Activated CD4-positive, alpha-beta T cell treated with anti-CD3 and anti-CD28 coated beads for 36 hours (primary cell): ENCODE data around the gene GLG1. TPM values are rescaled to one million over a fixed set of nuclear protein-coding genes. Genes with fewer than 3 reads are reported as not detected.

Source experiments
- ATAC-seq: fragments of 200-7000 bp; cut with Tn5 transposase; one replicate; pipeline ENCODE4 v1.10.0; 2021; ENCODE audit warnings: mild to moderate bottlenecking, moderate library complexity
- CTCF ChIA-PET: fragments of 350-600 bp; sonication (Branson Sonifier 250); formaldehyde crosslinking; loops from one replicate; lab custom pipeline; 2021; ENCODE audit warnings: antibody characterized with exemption; lab: Charles Lee
- POLR2A ChIA-PET: fragments of 350-600 bp; sonication (Branson Sonifier 250); formaldehyde crosslinking; loops from one replicate; lab custom pipeline; 2021; ENCODE audit warnings: antibody characterized with exemption, inconsistent platforms; lab: Charles Lee
- DNase-seq: peaks from one replicate; pipeline ENCODE4 v3.0.0-alpha.2; 2020
- H3K27ac Mint-ChIP-seq: one replicate; pipeline ENCODE4 v1.8.0; 2021; ENCODE audit warnings: mixed read lengths
- H3K27me3 Mint-ChIP-seq: one replicate; pipeline ENCODE4 v1.8.0; 2021; ENCODE audit warnings: mixed read lengths
- H3K36me3 Mint-ChIP-seq: one replicate; pipeline ENCODE4 v1.8.0; 2021; ENCODE audit warnings: low read depth, mixed read lengths
- H3K4me1 Mint-ChIP-seq: one replicate; pipeline ENCODE4 v1.8.0; 2021; ENCODE audit warnings: mixed read lengths
- H3K4me3 Mint-ChIP-seq: one replicate; pipeline ENCODE4 v1.8.0; 2021; ENCODE audit warnings: mild to moderate bottlenecking, moderate library complexity, mixed read lengths
- H3K9me3 Mint-ChIP-seq: one replicate; pipeline ENCODE4 v1.8.0; 2021; ENCODE audit warnings: low read depth, mixed read lengths
- intact Hi-C, 2 experiments: fragments of 100-400 bp; cut with DNase I in 1 of 2; cut with micrococcal nuclease in 1 of 2; formaldehyde crosslinking; loops; one replicate each; pipeline versions ENCODE4 v1.14.2 to v1.15.1; 2022 to 2024; cut with DNase I, micrococcal nuclease
- total RNA-seq, 2 experiments: library from RNA; stranded (reverse); gene quantifications; one replicate each; pipeline ENCODE4 v1.2.3, GENCODE V29; 2021

The GLG1 gene
- total RNA-seq, 2 experiments from 2014 or later: 66.3 to 68.3 TPM

DNA sequence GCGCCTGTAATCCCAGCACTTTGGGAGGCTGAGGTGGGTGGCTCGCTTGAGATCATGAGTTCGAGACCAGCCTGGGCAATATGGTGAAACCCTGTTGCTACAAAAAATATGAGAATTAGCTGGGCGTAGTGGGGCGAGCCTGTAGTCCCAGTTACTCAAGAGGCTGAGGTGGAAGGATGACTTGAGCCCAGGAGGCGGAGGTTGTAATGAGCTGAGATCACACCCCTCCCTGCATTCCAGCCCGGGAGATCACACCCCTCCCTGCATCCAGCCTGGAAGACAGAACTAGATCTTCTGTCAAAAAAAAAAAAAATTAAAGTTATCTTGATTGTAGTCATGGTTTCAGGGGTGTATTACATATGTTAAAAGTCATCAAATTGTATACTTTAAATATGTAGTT is 26.8 kb upstream of the GLG1 start:
- no peak overlapping the region for H3K4me3 Mint-ChIP-seq
- ATAC-seq (no peak), DNase-seq (no peak)
- no peaks in the 10 kb centered on the region for H3K9me3 Mint-ChIP-seq
- intact Hi-C loops: no loop called here
- peaks cover 10% of the 10 kb centered on the region for H3K4me1 Mint-ChIP-seq
- POLR2A ChIA-PET: interaction anchor here (0.6 kb wide), 1 partner anchor 385 kb away, joined by 5 read pairs; no protein-coding TSS in a partner anchor
- H3K36me3 Mint-ChIP-seq: peaks cover 48% of the 10 kb centered on the region
- no peak overlapping the region for H3K27ac Mint-ChIP-seq
- no peaks in the 10 kb centered on the region for H3K27me3 Mint-ChIP-seq
- CTCF ChIA-PET: interaction anchor here (0.7 to 0.9 kb wide), 3 partner anchors 11 to 30 kb away, joined by 3 read pairs; no protein-coding TSS in a partner anchor

- DNase-seq: no peak
- Mint-ChIP-seq H3K4me3 (peak overlapping the region; percentile 7), H3K9me3 (no peaks in the 10 kb centered on the region), H3K27ac (peak overlapping the region; percentile 90), H3K27me3 (no peaks in the 10 kb centered on the region), H3K4me1 (peaks cover 46% of the 10 kb centered on the region), H3K36me3 (peaks cover 80% of the 10 kb centered on the region)
- ATAC-seq: peak; percentile 17
- CTCF ChIA-PET: interaction anchor here (0.6 to 2.0 kb wide), 3 partner anchors 10 to 235 kb away, joined by 3 to 8 read pairs (median 3); no protein-coding TSS in a partner anchor
- intact Hi-C loops: loop anchor here (2.0 to 10.0 kb wide), 2 partner anchors 161 to 163 kb away; no protein-coding TSS in a partner anchor
- POLR2A ChIA-PET: interaction anchor here (0.6 to 1.6 kb wide), 6 partner anchors 11 to 71 kb away, joined by 3 to 7 read pairs (median 4); partner anchors contain the start of genes GLG1 and RFWD3
These were observed 20.7 kb upstream of the GLG1 start for GRCh38 chr16:74627506-74628220.

DNA sequence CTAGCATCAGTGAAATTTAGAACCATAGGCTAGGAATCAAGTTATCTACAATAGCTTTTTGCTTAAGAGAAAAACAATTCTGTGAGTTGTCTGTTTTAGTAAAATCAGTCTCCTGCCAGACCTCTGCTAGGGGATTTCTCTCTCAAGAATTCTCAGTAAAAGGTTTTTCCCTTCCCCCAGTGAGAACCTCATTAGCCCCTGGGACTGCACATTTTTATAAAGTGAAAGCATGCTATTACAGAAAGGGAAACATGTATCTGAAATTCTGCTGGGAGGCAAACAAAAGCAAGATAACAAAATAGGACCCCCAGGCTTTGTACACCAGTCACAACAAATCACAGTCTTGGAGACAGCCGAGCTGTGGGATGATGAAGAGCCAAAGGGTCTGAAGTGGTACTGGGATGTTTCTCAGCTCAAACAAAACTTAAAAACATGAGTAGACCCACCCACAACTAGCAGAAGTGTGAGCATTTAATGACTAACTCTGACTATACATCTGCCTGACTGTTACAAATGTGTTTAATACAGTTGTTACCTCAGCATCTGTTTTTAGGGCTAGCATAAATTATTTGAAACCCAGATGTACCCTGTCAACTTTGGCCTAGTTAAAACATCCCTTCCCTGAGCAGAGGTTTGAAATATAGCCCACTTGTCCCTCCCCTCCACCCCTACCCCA is 20.0 kb upstream of the GLG1 start:
- Mint-ChIP-seq H3K4me1 (peaks cover 46% of the 10 kb centered on the region), H3K27ac (peak overlapping the region; percentile 90), H3K36me3 (peaks cover 81% of the 10 kb centered on the region), H3K4me3 (peak overlapping the region; percentile 33), H3K9me3 (no peaks in the 10 kb centered on the region), H3K27me3 (no peaks in the 10 kb centered on the region)
- ChIA-PET CTCF (interaction anchor here (0.6 to 2.0 kb wide), 4 partner anchors 11 to 236 kb away, joined by 3 to 8 read pairs (median 4); no protein-coding TSS in a partner anchor), POLR2A (interaction anchor here (0.5 to 1.5 kb wide), 6 partner anchors 11 to 40 kb away, joined by 3 to 6 read pairs (median 3); partner anchors contain the start of genes GLG1 and RFWD3)
- intact Hi-C loops: loop anchor here (2.0 to 10.0 kb wide), 2 partner anchors 160 to 162 kb away; no protein-coding TSS in a partner anchor
- peak; percentile 93 for ATAC-seq
- DNase-seq: peak; percentile 26

DNA sequence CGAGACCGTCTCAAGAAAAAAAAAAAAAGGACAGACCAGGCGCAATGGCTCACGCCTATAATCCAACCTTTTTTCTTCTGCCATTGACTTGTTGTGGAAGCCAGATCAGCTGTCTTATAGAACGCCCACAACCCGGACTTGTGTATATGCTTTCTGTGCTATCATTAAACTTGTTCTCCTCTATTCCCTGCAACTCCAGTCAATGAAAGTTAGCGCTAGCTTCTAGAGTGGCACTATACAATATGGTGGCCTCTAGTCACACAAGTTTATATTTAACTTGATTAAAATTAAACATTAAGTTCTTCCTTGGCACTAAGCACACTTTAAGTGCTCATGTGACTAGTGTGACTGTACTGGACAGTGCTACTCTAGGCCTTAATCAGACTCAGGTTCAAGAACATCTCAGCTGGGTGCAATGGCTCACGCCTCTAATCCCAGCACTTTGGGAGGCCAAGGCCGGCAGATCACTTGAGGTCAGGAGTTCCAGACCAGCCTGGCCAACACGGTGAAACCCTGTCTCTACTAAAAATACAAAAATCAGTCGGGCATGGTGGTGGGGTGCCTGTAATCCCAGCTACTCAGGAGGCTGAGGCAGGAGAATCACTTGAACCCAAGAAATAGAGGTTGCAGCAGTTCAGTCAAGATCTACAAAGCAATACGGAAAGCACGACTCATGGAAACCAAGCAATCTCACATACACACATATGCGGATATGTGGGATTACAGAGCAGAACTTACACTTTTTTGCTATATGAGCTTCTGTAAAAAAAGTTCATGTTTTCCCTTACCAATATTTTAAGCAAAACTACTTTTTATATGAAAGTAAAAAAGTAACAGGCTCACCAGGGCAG is 18.8 kb upstream of the GLG1 start:
- ATAC-seq (peak; percentile 27), DNase-seq (peak; percentile 67)
- ChIA-PET POLR2A (interaction anchor here (0.6 to 1.4 kb wide), 6 partner anchors 15 to 72 kb away, joined by 3 to 6 read pairs (median 3); partner anchors contain the start of gene RFWD3), CTCF (interaction anchor here (0.6 to 0.8 kb wide), 2 partner anchors 26 to 28 kb away, joined by 3 read pairs; no protein-coding TSS in a partner anchor)
- H3K27ac Mint-ChIP-seq: peak overlapping the region; percentile 90
- intact Hi-C loops: loop anchor here (2.0 to 10.0 kb wide), 2 partner anchors 159 to 161 kb away; no protein-coding TSS in a partner anchor
- no peaks in the 10 kb centered on the region for H3K9me3 Mint-ChIP-seq
- H3K36me3 Mint-ChIP-seq: peaks cover 84% of the 10 kb centered on the region
- H3K27me3 Mint-ChIP-seq: no peaks in the 10 kb centered on the region
- peak overlapping the region; percentile 33 for H3K4me3 Mint-ChIP-seq
- H3K4me1 Mint-ChIP-seq: peaks cover 46% of the 10 kb centered on the region

GRCh38 chr16:74623839-74624235 is 16.9 kb upstream of the GLG1 start:
- Mint-ChIP-seq H3K27ac (no peak overlapping the region), H3K27me3 (no peaks in the 10 kb centered on the region), H3K4me3 (no peak overlapping the region), H3K9me3 (no peaks in the 10 kb centered on the region), H3K4me1 (peaks cover 38% of the 10 kb centered on the region), H3K36me3 (peaks cover 74% of the 10 kb centered on the region)
- ATAC-seq (no peak), DNase-seq (no peak)
- intact Hi-C loops: loop anchor here in 1 of 2 experiments (10.0 kb wide), 1 partner anchor 159 kb away; no protein-coding TSS in a partner anchor
- ChIA-PET POLR2A (no interaction called here), CTCF (no interaction called here)

DNA sequence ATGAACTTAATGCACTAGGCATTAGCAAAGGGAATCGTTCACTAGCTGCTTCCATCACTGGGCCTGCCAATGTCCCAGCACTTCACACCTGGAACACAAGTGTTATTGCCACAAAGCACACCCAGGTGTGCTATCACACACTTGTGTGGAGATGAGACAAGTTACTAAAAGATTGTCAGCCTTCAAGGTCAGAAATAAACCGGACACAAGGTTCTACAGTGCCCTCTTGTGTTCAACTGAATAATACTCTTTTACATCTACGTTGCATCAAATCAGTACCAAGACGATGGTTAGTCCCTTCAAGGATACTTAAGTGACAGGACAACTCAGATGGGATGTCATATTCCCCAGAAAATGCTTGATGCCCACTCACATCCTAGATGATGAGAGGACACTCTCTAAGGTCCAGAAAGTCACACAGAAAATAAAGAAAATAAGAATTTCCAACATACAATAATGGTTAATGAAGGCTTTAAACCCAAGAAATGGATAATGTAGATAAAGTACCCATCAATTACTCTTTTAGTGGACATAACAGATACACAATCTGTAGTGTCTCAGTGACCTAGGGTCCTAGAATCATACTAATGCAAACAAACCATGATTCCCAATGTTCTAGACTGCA is 16.4 kb upstream of the GLG1 start:
- peaks cover 69% of the 10 kb centered on the region for H3K36me3 Mint-ChIP-seq
- ATAC-seq: no peak
- ChIA-PET POLR2A (no interaction called here), CTCF (interaction anchor here (0.6 to 1.5 kb wide), 9 partner anchors 9 to 147 kb away, joined by 3 to 7 read pairs (median 4); partner anchors contain the start of genes GLG1 and RFWD3)
- no peak overlapping the region for H3K4me3 Mint-ChIP-seq
- H3K4me1 Mint-ChIP-seq: peaks cover 33% of the 10 kb centered on the region
- H3K9me3 Mint-ChIP-seq: no peaks in the 10 kb centered on the region
- intact Hi-C loops: loop anchor here in 1 of 2 experiments (10.0 kb wide), 1 partner anchor 159 kb away; no protein-coding TSS in a partner anchor
- no peak for DNase-seq
- H3K27ac Mint-ChIP-seq: no peak overlapping the region
- H3K27me3 Mint-ChIP-seq: no peaks in the 10 kb centered on the region

DNA sequence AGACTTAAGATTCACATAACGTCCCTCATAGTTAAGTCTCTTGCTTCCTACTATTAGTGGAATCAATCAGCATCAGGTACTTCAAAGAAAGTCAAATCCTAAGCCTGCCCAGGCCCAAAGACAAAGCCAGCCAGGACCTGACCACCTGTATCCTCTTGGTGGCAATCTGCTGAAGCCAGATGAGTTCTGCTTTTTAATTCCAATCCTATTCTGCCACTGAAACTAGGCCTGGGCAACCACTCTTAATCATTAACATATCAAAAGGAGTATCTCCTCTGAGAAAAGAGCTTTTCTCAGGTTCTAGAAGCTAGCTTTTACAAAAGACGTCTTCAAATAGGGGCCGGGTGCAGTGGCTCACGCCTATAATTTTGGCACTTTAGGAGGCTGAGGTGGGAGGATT is 15.1 kb upstream of the GLG1 start:
- Mint-ChIP-seq H3K36me3 (peaks cover 66% of the 10 kb centered on the region), H3K9me3 (no peaks in the 10 kb centered on the region), H3K4me3 (no peak overlapping the region), H3K4me1 (peaks cover 32% of the 10 kb centered on the region), H3K27ac (no peak overlapping the region), H3K27me3 (no peaks in the 10 kb centered on the region)
- ChIA-PET CTCF (interaction anchor here (1.0 to 1.5 kb wide), 7 partner anchors 10 to 146 kb away, joined by 3 to 7 read pairs (median 5); partner anchors contain the start of gene RFWD3), POLR2A (no interaction called here)
- intact Hi-C loops: loop anchor here in 1 of 2 experiments (10.0 kb wide), 1 partner anchor 157 kb away; no protein-coding TSS in a partner anchor
- DNase-seq (no peak), ATAC-seq (no peak)

- Mint-ChIP-seq H3K27me3 (no peaks in the 10 kb centered on the region), H3K4me3 (no peak overlapping the region), H3K36me3 (peaks cover 32% of the 10 kb centered on the region), H3K27ac (peak overlapping the region; percentile 29), H3K9me3 (no peaks in the 10 kb centered on the region), H3K4me1 (peaks cover 13% of the 10 kb centered on the region)
- ChIA-PET CTCF (interaction anchor here (0.6 to 1.7 kb wide), 2 partner anchors 9 to 12 kb away, joined by 3 to 6 read pairs; no protein-coding TSS in a partner anchor), POLR2A (interaction anchor here (0.5 kb wide), 1 partner anchor 324 kb away, joined by 3 read pairs; no protein-coding TSS in a partner anchor)
- intact Hi-C loops: no loop called here
- ATAC-seq (peak; percentile 42), DNase-seq (no peak)
These were observed 10.4 kb upstream of the GLG1 start for GRCh38 chr16:74617206-74617788.

DNA sequence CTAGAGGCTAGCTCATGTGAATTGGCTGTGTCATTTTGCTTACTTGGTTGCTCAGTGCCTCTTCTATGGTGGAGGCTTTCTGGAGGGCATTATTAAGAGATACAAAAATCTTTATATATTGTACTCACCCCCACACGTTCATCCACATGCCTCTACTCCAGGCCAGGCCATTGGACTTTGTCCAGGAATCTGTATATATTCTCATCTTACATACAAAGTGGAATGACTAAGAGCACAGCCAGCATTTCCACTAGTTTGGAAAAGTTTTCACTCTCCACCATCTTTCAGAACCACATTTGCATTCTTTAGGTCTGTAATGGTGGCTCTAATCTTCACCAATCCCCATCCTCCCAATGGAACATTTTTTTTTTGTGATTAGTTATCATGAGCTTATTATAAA is 4.8 kb upstream of the GLG1 start:
- POLR2A ChIA-PET: interaction anchor here (0.9 kb wide), 1 partner anchor 10 kb away, joined by 3 read pairs; no protein-coding TSS in a partner anchor
- Mint-ChIP-seq H3K36me3 (peaks cover 16% of the 10 kb centered on the region), H3K4me3 (no peak overlapping the region), H3K4me1 (peaks cover 25% of the 10 kb centered on the region), H3K27ac (no peak overlapping the region), H3K27me3 (no peaks in the 10 kb centered on the region), H3K9me3 (no peaks in the 10 kb centered on the region)
- no peak for DNase-seq
- CTCF ChIA-PET: interaction anchor here (0.9 to 1.8 kb wide), 2 partner anchors 11 to 54 kb away, joined by 3 to 4 read pairs; no protein-coding TSS in a partner anchor
- intact Hi-C loops: no loop called here
- no peak for ATAC-seq
